Parathyroid adenoma (tissue), 2 donors: ENCODE data around the gene EMP2.
"Not testable (repeated sequence)": the region's sequence is repeated elsewhere in the genome, so short reads cannot be mapped to it uniquely, and the experiment has no call there.

ENCODE experiments used
- H2AFZ ChIP-seq: fragments of 300-600 bp; sonication (generic); one replicate; pipeline ENCODE4 v1.7.0; 2017; ENCODE audit warnings: antibody characterized with exemption, mild to moderate bottlenecking
- H3K27ac ChIP-seq: fragments of 300-600 bp; sonication (generic); one replicate; pipeline ENCODE4 v1.7.0; 2017
- H3K27me3 ChIP-seq: fragments of 300-600 bp; sonication (generic); one replicate; pipeline ENCODE4 v1.7.0; 2017; ENCODE audit warnings: low read length; ENCODE audit not compliant: control insufficient read depth, insufficient read depth
- H3K36me3 ChIP-seq: fragments of 300-600 bp; sonication (generic); one replicate; pipeline ENCODE4 v1.7.0; 2017; ENCODE audit warnings: low read length; ENCODE audit not compliant: control insufficient read depth, insufficient read depth
- H3K4me1 ChIP-seq: fragments of 300-600 bp; sonication (generic); one replicate; pipeline ENCODE4 v1.7.0; 2017; ENCODE audit warnings: control low read depth
- H3K4me2 ChIP-seq: fragments of 300-600 bp; sonication (generic); one replicate; pipeline ENCODE4 v1.7.0; 2017; ENCODE audit warnings: low read length
- H3K4me3 ChIP-seq: fragments of 300-600 bp; sonication (generic); one replicate; pipeline ENCODE4 v1.7.0; 2017; ENCODE audit warnings: low read depth, low read length
- H3K79me2 ChIP-seq: fragments of 300-600 bp; sonication (generic); one replicate; pipeline ENCODE4 v1.7.0; 2017; ENCODE audit warnings: control low read depth
- H3K9ac ChIP-seq: fragments of 300-600 bp; sonication (generic); one replicate; pipeline ENCODE4 v1.7.0; 2017; ENCODE audit warnings: mild to moderate bottlenecking
- H3K9me3 ChIP-seq: fragments of 300-600 bp; sonication (generic); one replicate; pipeline ENCODE4 v1.7.0; 2017; ENCODE audit warnings: low read length; ENCODE audit not compliant: control insufficient read depth
- CTCF ChIP-seq: fragments of 300-600 bp; sonication (generic); IDR thresholded peaks from one replicate; pipeline ENCODE4 v1.7.0; 2017; ENCODE audit warnings: antibody characterized with exemption, mild to moderate bottlenecking
- donor health status: primary hyperparathyroidism.

Gene EMP2

GRCh38 chr16:10561425-10561824 lies 19.0 kb downstream of the EMP2 start:
- no peaks in the 10 kb centered on the region for H3K9me3 ChIP-seq
- H3K9ac ChIP-seq, result no peak overlapping the region
- no peaks in the 10 kb centered on the region for H3K36me3 ChIP-seq
- H3K79me2 ChIP-seq, result peaks cover 51% of the 10 kb centered on the region
- no peak overlapping the region for H2AFZ ChIP-seq
- peaks cover 5% of the 10 kb centered on the region for H3K4me1 ChIP-seq
- TF ChIP-seq CTCF, result no peak
- no peak overlapping the region for H3K4me2 ChIP-seq
- H3K4me3 ChIP-seq, result no peak overlapping the region
- no peak overlapping the region for H3K27ac ChIP-seq
- H3K27me3 ChIP-seq, result no peaks in the 10 kb centered on the region

- Histone ChIP-seq H3K4me1 (peaks cover 5% of the 10 kb centered on the region), H3K27ac (no peak overlapping the region), H3K9me3 (no peaks in the 10 kb centered on the region), H3K9ac (no peak overlapping the region), H2AFZ (no peak overlapping the region), H3K4me3 (no peak overlapping the region), H3K27me3 (no peaks in the 10 kb centered on the region), H3K36me3 (no peaks in the 10 kb centered on the region), H3K4me2 (no peak overlapping the region), H3K79me2 (peaks cover 51% of the 10 kb centered on the region)
- no peak for TF ChIP-seq CTCF
Measured at GRCh38 chr16:10561001-10561400, 19.4 kb downstream of the EMP2 start.

GRCh38 chr16:10559792-10560191 lies 20.6 kb downstream of the EMP2 start:
- H2AFZ ChIP-seq, H3K4me1 ChIP-seq, H3K27me3 ChIP-seq, H3K36me3 ChIP-seq, H3K9ac ChIP-seq, H3K9me3 ChIP-seq, H3K4me2 ChIP-seq, H3K4me3 ChIP-seq: not testable (repeated sequence)
- Histone ChIP-seq H3K27ac (peak overlapping the region; percentile 65), H3K79me2 (peaks cover 42% of the 10 kb centered on the region)

DNA sequence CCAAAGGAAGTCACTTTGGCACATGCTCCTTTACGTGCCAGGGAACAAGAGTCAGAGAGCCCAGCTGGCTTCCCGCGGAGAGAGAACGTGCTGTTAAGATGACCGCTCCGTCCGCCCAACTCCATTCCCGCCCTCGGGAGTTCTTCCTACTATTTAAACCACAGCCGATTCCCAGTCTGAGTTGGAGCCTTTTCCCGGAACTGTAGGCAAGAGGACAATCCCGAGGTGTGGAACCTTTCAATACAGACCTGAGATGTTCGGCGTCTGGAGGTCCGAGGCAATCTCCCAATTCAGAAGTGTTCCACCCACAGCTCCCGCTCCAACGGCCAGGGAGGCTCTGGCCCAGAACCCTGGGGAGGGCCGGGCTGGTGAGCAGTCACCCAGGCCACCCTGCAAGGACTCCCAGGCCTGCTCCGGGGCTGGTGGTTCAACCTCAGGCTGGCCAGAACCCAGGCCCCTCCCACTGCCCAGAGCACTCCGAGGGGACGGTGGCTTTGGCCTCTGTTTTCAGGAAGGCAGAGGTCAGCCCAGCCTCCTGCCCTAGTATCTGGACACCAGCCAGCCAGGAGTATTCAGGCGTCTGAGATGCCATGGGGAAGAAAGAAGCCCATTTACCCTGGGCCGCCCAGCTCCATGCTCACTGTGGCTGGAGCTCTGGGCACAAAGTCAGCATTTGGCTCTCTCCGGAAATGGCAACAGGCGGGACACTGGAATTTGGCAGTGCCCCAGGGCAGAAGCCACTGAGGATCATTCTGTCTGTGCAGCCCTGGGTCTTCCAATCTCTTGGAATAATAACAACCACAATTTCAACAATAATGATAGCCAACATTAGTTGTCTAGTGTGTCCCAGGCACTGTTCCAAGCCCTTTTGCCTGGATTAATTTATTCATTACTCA lies 21.4 kb downstream of the EMP2 start:
- H3K9me3 ChIP-seq, result no peaks in the 10 kb centered on the region
- no peak for TF ChIP-seq CTCF
- H3K4me1 ChIP-seq, result peaks cover 5% of the 10 kb centered on the region
- peaks cover 46% of the 10 kb centered on the region for H3K79me2 ChIP-seq
- peak overlapping the region; percentile 65 for H3K27ac ChIP-seq
- no peaks in the 10 kb centered on the region for H3K36me3 ChIP-seq
- no peak overlapping the region for H2AFZ ChIP-seq
- H3K27me3 ChIP-seq, result no peaks in the 10 kb centered on the region
- H3K4me3 ChIP-seq, result no peak overlapping the region
- H3K4me2 ChIP-seq, result peak overlapping the region; percentile 27
- no peak overlapping the region for H3K9ac ChIP-seq

- no peaks in the 10 kb centered on the region for H3K36me3 ChIP-seq
- peaks cover 5% of the 10 kb centered on the region for H3K4me1 ChIP-seq
- no peak overlapping the region for H3K4me3 ChIP-seq
- H3K27ac ChIP-seq, result peak overlapping the region; percentile 65
- H3K4me2 ChIP-seq, result peak overlapping the region; percentile 27
- no peak for TF ChIP-seq CTCF
- no peak overlapping the region for H2AFZ ChIP-seq
- no peaks in the 10 kb centered on the region for H3K27me3 ChIP-seq
- H3K9me3 ChIP-seq, result no peaks in the 10 kb centered on the region
- no peak overlapping the region for H3K9ac ChIP-seq
- peaks cover 40% of the 10 kb centered on the region for H3K79me2 ChIP-seq
Measured at GRCh38 chr16:10558305-10558704, 22.1 kb downstream of the EMP2 start.
